NCI-H2196 (cell line): ENCODE measurements around the gene TREH.
"Not testable (repeated sequence)": the region's sequence is repeated elsewhere in the genome, so short reads cannot be mapped to it uniquely, and the experiment has no call there.

Experiments
- DNase-seq: peaks from one replicate; lab custom pipeline; 2025; ENCODE audit not compliant: unreplicated experiment; lab: John Stamatoyannopoulos, UW

Gene TREH

GRCh38 chr11:118679483-118679882 is at the start of gene TREH:
TREH (minus strand) TSS chr11:118679650; CDS start chr11:118679627, 23 bp downstream.
- DNase-seq: no peak

- DNase-seq: not testable (repeated sequence)
These were observed 48.7 kb upstream of the TREH start for GRCh38 chr11:118728112-118728511.

GRCh38 chr11:118727721-118728066 is 48.2 kb upstream of the TREH start:
- DNase-seq: not testable (repeated sequence)

GRCh38 chr11:118727001-118727720 is 47.7 kb upstream of the TREH start:
- not testable (repeated sequence) for DNase-seq

- DNase-seq: not testable (repeated sequence)
These were observed 42.1 kb upstream of the TREH start for GRCh38 chr11:118721478-118722015.

GRCh38 chr11:118720740-118721139 is 41.3 kb upstream of the TREH start:
- DNase-seq: not testable (repeated sequence)

GRCh38 chr11:118720078-118720477 is 40.6 kb upstream of the TREH start:
- DNase-seq: not testable (repeated sequence)

- DNase-seq: not testable (repeated sequence)
These were observed 39.1 kb upstream of the TREH start for GRCh38 chr11:118718562-118718961.

GRCh38 chr11:118717733-118718132 is 38.3 kb upstream of the TREH start:
- not testable (repeated sequence) for DNase-seq

- not testable (repeated sequence) for DNase-seq
These were observed 37.8 kb upstream of the TREH start for GRCh38 chr11:118717221-118717620.

GRCh38 chr11:118715837-118716260 is 36.4 kb upstream of the TREH start:
- no peak for DNase-seq

- no peak for DNase-seq
These were observed 35.9 kb upstream of the TREH start for GRCh38 chr11:118715245-118715831.

- DNase-seq: no peak
These were observed 35.4 kb upstream of the TREH start for GRCh38 chr11:118714816-118715215.

GRCh38 chr11:118714416-118714815 is 35.0 kb upstream of the TREH start:
- not testable (repeated sequence) for DNase-seq

GRCh38 chr11:118708296-118708695 is 28.8 kb upstream of the TREH start:
- DNase-seq: no peak

- no peak for DNase-seq
These were observed 27.0 kb upstream of the TREH start for GRCh38 chr11:118706546-118706825.

- DNase-seq: no peak
These were observed 26.5 kb upstream of the TREH start for GRCh38 chr11:118705791-118706545.

- no peak for DNase-seq
These were observed 25.8 kb upstream of the TREH start for GRCh38 chr11:118705111-118705741.

GRCh38 chr11:118703563-118704106 is 24.2 kb upstream of the TREH start:
- no peak for DNase-seq

GRCh38 chr11:118699506-118700220 is 20.2 kb upstream of the TREH start:
- DNase-seq: no peak
